K562 (cell line): ENCODE measurements around the gene DYRK4. TPM values are rescaled to one million over a fixed set of nuclear protein-coding genes. Genes with fewer than 3 reads are reported as not detected.

ENCODE experiments used
- ATAC-seq: fragments of 200-7000 bp; cut with Tn5 transposase; 3 replicates; pipeline ENCODE4 v1.9.1; 2020; ENCODE audit warnings: moderate library complexity
- BruUV-seq: library from RNA; stranded (reverse); fragments of 400-500 nt; replicated peaks from 2 replicates; lab custom pipeline; 2021; lab: Mats Ljungman, UMichigan
- CTCF ChIA-PET: fragments of 300-600 bp; formaldehyde crosslinking; extraction: SDS; loops from one replicate; lab custom pipeline; 2021; ENCODE audit warnings: low intra/inter-chr PET ratio; lab: Yijun Ruan, JAX
- POLR2A ChIA-PET: fragments of 300-600, 350-650 bp; sonication (Branson Sonifier 250); formaldehyde crosslinking; extraction: SDS; loops from one replicate; lab custom pipeline; 2021; ENCODE audit warnings: antibody characterized with exemption, inconsistent platforms; lab: Yijun Ruan, JAX
- DNase-seq, 4 experiments: peaks; one replicate each; pipeline versions ENCODE4 v3.0.0 to v3.0.0-alpha.2; 2011 to 2018; ENCODE audit warnings: low spot score in 3 of 4, mixed read lengths in 3 of 4; ENCODE audit errors: extremely low read depth in 1 of 4
- FAIRE-seq: peaks from 2 replicates; lab custom pipeline; 2011; peaks lifted over from hg19 to GRCh38; lab: Jason Lieb, UNC
- H2AFZ ChIP-seq: 2 replicates; pipeline ENCODE4 v1.6.0; 2011; ENCODE audit warnings: low read depth, low read length, control low read depth, inconsistent platforms
- H3K27ac ChIP-seq: fragments of 200-600 bp; 3 replicates; pipeline ENCODE4 v1.8.0; 2011; ENCODE audit warnings: low read depth, mild to moderate bottlenecking, control low read depth, inconsistent platforms, low read length, moderate library complexity, mixed read lengths; ENCODE audit errors: extremely low read depth
- H3K27me3 ChIP-seq, 2 experiments: fragments of 300-600 bp in 1 of 2; 2 replicates in 1 of 2; 3 replicates in 1 of 2; pipeline versions ENCODE4 v1.6.0 to v1.8.0; 2011; ENCODE audit warnings: inconsistent platforms in 2 of 2, low read length in 2 of 2, mild to moderate bottlenecking in 1 of 2, mixed read lengths in 1 of 2, moderate library complexity in 1 of 2; ENCODE audit not compliant: control insufficient read depth in 2 of 2, insufficient read depth in 2 of 2
- H3K36me3 ChIP-seq: fragments of 300-600 bp; 3 replicates; pipeline ENCODE4 v1.8.0; 2011; ENCODE audit warnings: mild to moderate bottlenecking, low read length, inconsistent platforms; ENCODE audit not compliant: control insufficient read depth, insufficient read depth
- H3K4me1 ChIP-seq, 2 experiments: fragments of 200-600 bp in 1 of 2; replicated peaks in 1 of 2; 2 replicates in 1 of 2; 3 replicates in 1 of 2; pipeline versions ENCODE4 v1.5.1 to v1.8.0; 2011; ENCODE audit warnings: inconsistent platforms in 2 of 2, low read length in 2 of 2, mild to moderate bottlenecking in 1 of 2, mixed read lengths in 1 of 2, moderate library complexity in 1 of 2; ENCODE audit not compliant: control insufficient read depth in 2 of 2, insufficient read depth in 2 of 2
- H3K4me2 ChIP-seq: 2 replicates; pipeline ENCODE4 v1.6.1; 2011; ENCODE audit warnings: low read length, control low read depth, inconsistent platforms, mixed read lengths; ENCODE audit not compliant: insufficient read depth
- H3K4me3 ChIP-seq: fragments of 200-600 bp; sonication (generic), shearing (Covaris generic); 2 replicates; pipeline ENCODE4 v1.5.1; 2016; ENCODE audit warnings: control low read depth, inconsistent platforms
- H3K79me2 ChIP-seq: fragments of 200-600 bp; 3 replicates; pipeline ENCODE4 v1.8.0; 2011; ENCODE audit warnings: low read length, inconsistent platforms; ENCODE audit not compliant: control insufficient read depth, insufficient read depth
- H3K9ac ChIP-seq, 2 experiments: 2 replicates each; pipeline versions ENCODE4 v1.6.0 to v1.6.1; 2011; ENCODE audit warnings: low read depth in 2 of 2, low read length in 2 of 2, control low read depth in 1 of 2, inconsistent platforms in 1 of 2, mild to moderate bottlenecking in 1 of 2, mixed read lengths in 1 of 2; ENCODE audit not compliant: insufficient read depth in 1 of 2
- H3K9me1 ChIP-seq: one replicate; pipeline ENCODE4 v1.6.0; 2011; ENCODE audit warnings: inconsistent platforms, mild to moderate bottlenecking, low read length, moderate library complexity; ENCODE audit not compliant: control insufficient read depth, insufficient read depth
- H3K9me3 ChIP-seq: replicated peaks from 2 replicates; pipeline ENCODE4 v1.5.1; 2011; ENCODE audit warnings: low read depth, low read length, inconsistent platforms; ENCODE audit not compliant: control insufficient read depth, insufficient read depth
- H4K20me1 ChIP-seq: replicated peaks from 2 replicates; pipeline ENCODE4 v1.6.1; 2011; ENCODE audit warnings: low read length, inconsistent platforms, mixed read lengths; ENCODE audit not compliant: control insufficient read depth, insufficient read depth
- CBFA2T3 ChIP-seq: fragments of 450-650 bp; IDR thresholded peaks from 2 replicates; pipeline ENCODE4 v1.6.1; 2017
- E2F8 ChIP-seq: fragments of 450-650 bp; IDR thresholded peaks from 2 replicates; pipeline ENCODE4 v1.7.1; 2018; ENCODE audit warnings: mild to moderate bottlenecking, low read depth; ENCODE audit not compliant: partially characterized antibody
- EGR1 ChIP-seq: fragments of 450-650 bp; conservative IDR thresholded peaks from 2 replicates; pipeline ENCODE4 v1.6.1; 2017; ENCODE audit warnings: mild to moderate bottlenecking
- ERF ChIP-seq: fragments of 450-650 bp; formaldehyde crosslinking; IDR thresholded peaks from 2 replicates; pipeline ENCODE4 v1.4.0; 2020; ENCODE audit warnings: mild to moderate bottlenecking, mixed read lengths
- KDM5B ChIP-seq: fragments of 200-600 bp; sonication (generic); IDR thresholded peaks from 2 replicates; pipeline ENCODE4 v1.6.1; 2012; ENCODE audit warnings: low read depth, mild to moderate bottlenecking, moderate library complexity, low read length, control low read depth, inconsistent platforms; ENCODE audit not compliant: insufficient replicate concordance
- PATZ1 ChIP-seq: fragments of 250-450 bp; sonication (Bioruptor Pico); IDR thresholded peaks from 2 replicates; pipeline ENCODE4 v1.5.0; 2020; ENCODE audit warnings: mild to moderate bottlenecking, borderline replicate concordance
- PCBP1 ChIP-seq: fragments of 200-400 bp; formaldehyde crosslinking; IDR thresholded peaks from 2 replicates; pipeline ENCODE4 v1.6.1; 2018; ENCODE audit warnings: mild to moderate bottlenecking, low read depth, low read length; ENCODE audit not compliant: poor library complexity, severe bottlenecking
- POLR2H ChIP-seq: IDR thresholded peaks from 2 replicates; pipeline ENCODE4 v1.6.1; 2016; ENCODE audit warnings: missing genetic modification characterization, low read depth, mild to moderate bottlenecking, control low read depth, missing compliant biosample characterization, moderate library complexity
- SRSF3 ChIP-seq: fragments of 200-400 bp; formaldehyde crosslinking; IDR thresholded peaks from 2 replicates; pipeline ENCODE4 v1.6.1; 2016; ENCODE audit warnings: mild to moderate bottlenecking, low read length, moderate library complexity; ENCODE audit not compliant: insufficient read depth
- TFAM ChIP-seq: fragments of 250-450 bp; sonication (Bioruptor Pico); conservative IDR thresholded peaks from 2 replicates; pipeline ENCODE4 v1.5.0; 2021; ENCODE audit warnings: mild to moderate bottlenecking, moderate library complexity
- THAP7 ChIP-seq: fragments of 250-450 bp; sonication (Bioruptor Pico); IDR thresholded peaks from 2 replicates; pipeline ENCODE4 v1.5.0; 2021
- ZBTB2 ChIP-seq: fragments of 450-650 bp; IDR thresholded peaks from 2 replicates; pipeline ENCODE4 v1.6.1; 2016; ENCODE audit warnings: antibody characterized with exemption
- ZFPM2 ChIP-seq: fragments of 250-450 bp; sonication (Bioruptor Pico); IDR thresholded peaks from 2 replicates; pipeline ENCODE4 v1.5.1; 2022; ENCODE audit warnings: mild to moderate bottlenecking
- ZNF175 ChIP-seq: fragments of 200-800 bp; sonication (Bioruptor generic); IDR thresholded peaks from 2 replicates; pipeline ENCODE4 v1.6.1; 2016; ENCODE audit warnings: low read depth, mild to moderate bottlenecking, missing genetic modification characterization, missing compliant biosample characterization
- ZNF282 ChIP-seq: sonication (generic); formaldehyde crosslinking; IDR thresholded peaks from 2 replicates; pipeline ENCODE4 v1.8.1; 2023; ENCODE audit warnings: missing genetic modification reagents
- WGBS: fragments of 100-300 bp; shearing (Covaris generic); methylation state at CpG from one replicate; pipeline ENCODE4 v1.1.6; 2016; ENCODE audit warnings: low coverage, mixed read lengths; ENCODE audit not compliant: insufficient coverage; ENCODE audit errors: missing lambda C conversion rate; 5-methylcytosine and 5-hydroxymethylcytosine counted together
- in situ Hi-C: fragments of 300-500 bp; cut with MboI; formaldehyde crosslinking; loops from 4 replicates; pipeline ENCODE4 v1.15.0; 2018; ENCODE audit warnings: inconsistent platforms, mixed read lengths
- intact Hi-C: fragments of 100-400 bp; cut with micrococcal nuclease; formaldehyde crosslinking; loops from 2 replicates; pipeline ENCODE4 v1.14.2; 2022
- polyA plus RNA-seq, 8 experiments: library from polyadenylated mRNA; depleted of rRNA in 4 of 8; stranded (reverse) in 5 of 8; unstranded in 3 of 8; fragments of >200 nt; fragmentation: Nextera tagmentation in 2 of 8; fragmentation: Illumina TruSeq in 1 of 8; extraction: Ambion mirVana in 2 of 8; extraction: Trizol in 1 of 8; gene quantifications; 2 replicates each; pipeline versions ENCODE4 v1.2.1 to v1.2.3, GENCODE V29; 2011 to 2014; ENCODE audit warnings: inconsistent platforms in 1 of 8, missing spikeins in 1 of 8
- total RNA-seq, 7 experiments: library from RNA; depleted of rRNA in 6 of 7; stranded (reverse); fragments of >200 nt in 6 of 7; fragmentation: Illumina TruSeq in 2 of 7; extraction: Trizol in 2 of 7; gene quantifications; 2 replicates each; pipeline versions ENCODE4 v1.2.1 to v1.2.3, GENCODE V29; 2011 to 2021; ENCODE audit warnings: low replicate concordance in 1 of 7

DYRK4 gene
- total and polyA plus RNA-seq, 9 of the 15 experiments (the other 6 are each of a cell fraction or from before 2014, with no cell fraction given), result 13.4 to 37.4 (median 22.2) TPM

- POLR2A ChIA-PET, result no interaction called here
- in situ Hi-C loops, result no loop called here
- no peaks in the 10 kb centered on the region for H4K20me1 ChIP-seq
Observed at GRCh38 chr12:4580281-4580688, 18.3 kb downstream of the DYRK4 start.

More at GRCh38 chr12:4580281-4580688, 18.3 kb downstream of the DYRK4 start:
- WGBS, result 0% methylated on average over 2 of the region's 3 CpGs
- BruUV-seq, result no TSS peak
- Histone ChIP-seq H3K9ac (no peak overlapping the region), H3K36me3 (no peaks in the 10 kb centered on the region), H3K4me2 (no peak overlapping the region), H3K4me1 (no peaks in the 10 kb centered on the region), H3K9me1 (no peaks in the 10 kb centered on the region), H3K27ac (no peak overlapping the region), H3K27me3 (peaks cover 2 to 24% of the 10 kb centered on the region in 2 experiments; a peak in 3 of 5 replicates), H3K79me2 (no peaks in the 10 kb centered on the region), H2AFZ (no peak overlapping the region), H3K9me3 (no peaks in the 10 kb centered on the region), H3K4me3 (no peak overlapping the region)
- ATAC-seq (no peak), DNase-seq (no peak), FAIRE-seq (no peak)
- intact Hi-C loops, result no loop called here
- CTCF ChIA-PET, result no interaction called here
- TF ChIP-seq CBFA2T3 (no peak), ERF (no peak), SRSF3 (no peak), ZNF175 (CRISPR knock-in tag) (no peak), PATZ1 (CRISPR knock-in tag) (no peak), PCBP1 (no peak), EGR1 (no peak), ZNF282 (CRISPR knock-in tag) (no peak), TFAM (no peak), THAP7 (no peak), KDM5B (no peak), E2F8 (no peak), ZFPM2 (CRISPR knock-in tag) (no peak), POLR2H (tag) (no peak), ZBTB2 (no peak)
